ENCODE measurements around the gene HDAC4.

Gene HDAC4

DNA sequence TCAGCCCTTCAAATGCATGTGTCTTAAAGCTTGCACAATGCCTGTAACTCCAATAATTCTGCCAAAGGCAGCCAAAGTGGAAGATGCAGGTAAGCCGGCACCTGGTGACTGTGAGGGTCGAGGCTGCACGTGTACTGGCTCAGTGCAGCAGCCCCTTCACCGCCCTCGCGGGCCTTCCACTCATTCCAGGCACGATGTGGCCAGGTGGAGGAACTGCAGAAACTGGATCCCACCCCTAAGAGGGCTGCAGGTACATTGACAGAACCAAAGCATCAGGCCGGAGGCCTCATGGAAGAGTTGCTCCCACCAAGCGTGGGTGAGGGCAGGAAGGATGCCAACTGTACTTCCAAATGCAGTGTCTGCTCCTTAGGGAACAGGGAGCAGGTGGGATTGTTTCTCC, 253.4 kb downstream of the HDAC4 start:
- no peak overlapping the region for H3K4me2 ChIP-seq (ENCODE audit: low read depth, low read length, poor library complexity, severe bottlenecking)
- no peak overlapping the region for H3K4me3 ChIP-seq (ENCODE audit: low read length, poor library complexity, severe bottlenecking)
- H3F3A ChIP-seq (ENCODE audit: low read depth) = no peaks in the 10 kb centered on the region
- no peaks in the 10 kb centered on the region for H3K9me2 ChIP-seq (replicated peaks; ENCODE audit: low read depth, low read length)
- H3K36me3 ChIP-seq (ENCODE audit: insufficient read depth, low read length) = peaks cover 12% of the 10 kb centered on the region; the same call in 1 of the 2 replicates
- H3K9ac ChIP-seq (ENCODE audit: low read depth, low read length, poor library complexity, severe bottlenecking) = no peak overlapping the region
- no peaks in the 10 kb centered on the region for H3K9me3 ChIP-seq (ENCODE audit: insufficient read depth, low read depth, low read length)
- no peaks in the 10 kb centered on the region for H3K79me2 ChIP-seq (ENCODE audit: insufficient read depth, low read length)
- H3K4me1 ChIP-seq (ENCODE audit: insufficient read depth, low read length, poor library complexity, severe bottlenecking) = peaks cover 7% of the 10 kb centered on the region
- no peaks in the 10 kb centered on the region for H3K27me3 ChIP-seq (ENCODE audit: insufficient read depth, low read length, poor library complexity, severe bottlenecking)
- H4K20me1 ChIP-seq (ENCODE audit: insufficient read depth, low read length, poor library complexity, severe bottlenecking) = no peaks in the 10 kb centered on the region
- no peak overlapping the region for H2AFZ ChIP-seq (ENCODE audit: low read length)
- TF ChIP-seq, protein P1, sequence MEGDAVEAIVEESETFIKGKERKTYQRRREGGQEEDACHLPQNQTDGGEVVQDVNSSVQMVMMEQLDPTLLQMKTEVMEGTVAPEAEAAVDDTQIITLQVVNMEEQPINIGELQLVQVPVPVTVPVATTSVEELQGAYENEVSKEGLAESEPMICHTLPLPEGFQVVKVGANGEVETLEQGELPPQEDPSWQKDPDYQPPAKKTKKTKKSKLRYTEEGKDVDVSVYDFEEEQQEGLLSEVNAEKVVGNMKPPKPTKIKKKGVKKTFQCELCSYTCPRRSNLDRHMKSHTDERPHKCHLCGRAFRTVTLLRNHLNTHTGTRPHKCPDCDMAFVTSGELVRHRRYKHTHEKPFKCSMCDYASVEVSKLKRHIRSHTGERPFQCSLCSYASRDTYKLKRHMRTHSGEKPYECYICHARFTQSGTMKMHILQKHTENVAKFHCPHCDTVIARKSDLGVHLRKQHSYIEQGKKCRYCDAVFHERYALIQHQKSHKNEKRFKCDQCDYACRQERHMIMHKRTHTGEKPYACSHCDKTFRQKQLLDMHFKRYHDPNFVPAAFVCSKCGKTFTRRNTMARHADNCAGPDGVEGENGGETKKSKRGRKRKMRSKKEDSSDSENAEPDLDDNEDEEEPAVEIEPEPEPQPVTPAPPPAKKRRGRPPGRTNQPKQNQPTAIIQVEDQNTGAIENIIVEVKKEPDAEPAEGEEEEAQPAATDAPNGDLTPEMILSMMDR (conservative IDR thresholded peaks at IDR 0.05; ENCODE audit: low read length) = no peak
- TF ChIP-seq EZH2phosphoT487 (IDR thresholded peaks at IDR 0.05; ENCODE audit: borderline replicate concordance) = no peak

GRCh38 chr2:239146741-239147181, 254.1 kb downstream of the HDAC4 start:
- Histone ChIP-seq H3K4me1 (ENCODE audit: insufficient read depth, low read length, poor library complexity, severe bottlenecking) (peaks cover 7% of the 10 kb centered on the region), H3K27me3 (ENCODE audit: insufficient read depth, low read length, poor library complexity, severe bottlenecking) (no peaks in the 10 kb centered on the region), H3K9me2 (replicated peaks; ENCODE audit: low read depth, low read length) (no peaks in the 10 kb centered on the region), H3K9me3 (ENCODE audit: insufficient read depth, low read depth, low read length) (no peaks in the 10 kb centered on the region), H2AFZ (ENCODE audit: low read length) (no peak overlapping the region), H3K4me2 (ENCODE audit: low read depth, low read length, poor library complexity, severe bottlenecking) (no peak overlapping the region), H4K20me1 (ENCODE audit: insufficient read depth, low read length, poor library complexity, severe bottlenecking) (no peaks in the 10 kb centered on the region), H3K79me2 (ENCODE audit: insufficient read depth, low read length) (no peaks in the 10 kb centered on the region), H3F3A (ENCODE audit: low read depth) (no peaks in the 10 kb centered on the region), H3K9ac (ENCODE audit: low read depth, low read length, poor library complexity, severe bottlenecking) (no peak overlapping the region), H3K4me3 (ENCODE audit: low read length, poor library complexity, severe bottlenecking) (no peak overlapping the region), H3K36me3 (ENCODE audit: insufficient read depth, low read length) (peaks cover 12% of the 10 kb centered on the region; the same call in 1 of the 2 replicates)
- no peak for TF ChIP-seq EZH2phosphoT487 (IDR thresholded peaks at IDR 0.05; ENCODE audit: borderline replicate concordance)
- TF ChIP-seq, protein P1 (conservative IDR thresholded peaks at IDR 0.05; ENCODE audit: low read length) = no peak

- Histone ChIP-seq H4K20me1 (ENCODE audit: insufficient read depth, low read length, poor library complexity, severe bottlenecking) (no peaks in the 10 kb centered on the region), H3K36me3 (ENCODE audit: insufficient read depth, low read length) (peaks cover 12% of the 10 kb centered on the region; the same call in 1 of the 2 replicates), H3K9ac (ENCODE audit: low read depth, low read length, poor library complexity, severe bottlenecking) (no peak overlapping the region)
Observed at GRCh38 chr2:239146011-239146641, 254.7 kb downstream of the HDAC4 start.

More at GRCh38 chr2:239146011-239146641, 254.7 kb downstream of the HDAC4 start:
- H3K4me2 ChIP-seq (ENCODE audit: low read depth, low read length, poor library complexity, severe bottlenecking) = no peak overlapping the region
- no peaks in the 10 kb centered on the region for H3K27me3 ChIP-seq (ENCODE audit: insufficient read depth, low read length, poor library complexity, severe bottlenecking)
- no peaks in the 10 kb centered on the region for H3K79me2 ChIP-seq (ENCODE audit: insufficient read depth, low read length)
- H3K4me1 ChIP-seq (ENCODE audit: insufficient read depth, low read length, poor library complexity, severe bottlenecking) = peaks cover 5% of the 10 kb centered on the region
- TF ChIP-seq, protein P1 (conservative IDR thresholded peaks at IDR 0.05; ENCODE audit: low read length) = no peak
- TF ChIP-seq EZH2phosphoT487 (IDR thresholded peaks at IDR 0.05; ENCODE audit: borderline replicate concordance) = no peak
- H3K9me3 ChIP-seq (ENCODE audit: insufficient read depth, low read depth, low read length) = no peaks in the 10 kb centered on the region
- H3K9me2 ChIP-seq (replicated peaks; ENCODE audit: low read depth, low read length) = no peaks in the 10 kb centered on the region
- no peak overlapping the region for H3K4me3 ChIP-seq (ENCODE audit: low read length, poor library complexity, severe bottlenecking)
- no peaks in the 10 kb centered on the region for H3F3A ChIP-seq (ENCODE audit: low read depth)
- no peak overlapping the region for H2AFZ ChIP-seq (ENCODE audit: low read length)

All from Loucy (cell line).